Raji (cell line): ENCODE results near the gene KRTAP22-2.

Experiments
- POLR2A ChIP-seq: IDR thresholded peaks from 2 replicates; pipeline ENCODE4 v1.6.1; 2011; ENCODE audit warnings: low read depth, low read length, control low read depth; ENCODE audit not compliant: insufficient read depth

The KRTAP22-2 gene

GRCh38 chr21:30592140-30592539 lies 1.9 kb upstream of the KRTAP22-2 start, which contains the start of gene KRTAP6-3:
KRTAP6-3 (plus strand) TSS chr21:30592440; CDS start chr21:30592446, 6 bp downstream.
- no peak for TF ChIP-seq POLR2A

GRCh38 chr21:30582870-30583269 lies 7.3 kb downstream of the KRTAP22-2 start:
- TF ChIP-seq POLR2A, result no peak

GRCh38 chr21:30580132-30580531 lies 10.1 kb downstream of the KRTAP22-2 start:
- no peak for TF ChIP-seq POLR2A

DNA sequence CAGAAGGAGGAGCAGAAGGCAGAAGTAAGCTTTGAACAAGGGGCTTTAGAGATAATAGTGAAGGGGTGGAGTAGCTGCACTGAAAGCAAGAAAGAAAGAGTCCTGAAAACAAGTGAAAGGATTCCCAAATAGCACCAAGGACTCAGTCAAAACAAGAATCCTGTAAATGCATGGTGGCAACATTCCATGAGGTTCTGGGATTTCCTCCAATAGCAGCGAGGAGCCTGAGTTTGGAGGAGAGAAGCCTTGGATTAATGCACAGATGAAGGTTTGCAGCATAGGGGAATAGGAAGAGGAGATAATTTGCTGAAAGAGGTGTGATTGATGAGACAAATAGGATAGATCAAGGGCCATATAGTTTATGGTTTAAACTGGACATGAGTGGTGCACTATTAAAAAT lies 10.9 kb downstream of the KRTAP22-2 start:
- no peak for TF ChIP-seq POLR2A

GRCh38 chr21:30577766-30578165 lies 12.4 kb downstream of the KRTAP22-2 start:
- no peak for TF ChIP-seq POLR2A

DNA sequence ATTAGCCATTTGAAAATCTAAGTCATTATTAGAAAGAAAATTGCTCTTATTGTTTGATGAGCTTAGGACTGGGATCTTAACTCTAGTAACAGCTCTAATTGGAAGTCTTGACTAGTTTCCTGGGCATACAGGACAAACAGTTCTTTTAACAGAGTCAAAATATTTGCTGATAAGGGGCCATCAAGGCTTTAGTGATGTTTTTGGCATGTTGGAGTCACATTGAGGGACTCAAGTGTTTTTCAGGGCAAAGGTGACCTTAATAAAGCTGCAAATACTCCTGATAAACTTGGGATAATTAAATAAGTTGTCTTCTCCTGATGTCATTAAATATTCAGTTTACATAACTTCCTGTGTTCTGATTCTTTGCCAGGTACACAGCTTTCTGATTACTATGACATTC lies 22.6 kb downstream of the KRTAP22-2 start:
- no peak for TF ChIP-seq POLR2A

GRCh38 chr21:30563630-30564029 lies 26.6 kb downstream of the KRTAP22-2 start:
- TF ChIP-seq POLR2A, result no peak

GRCh38 chr21:30563072-30563471 lies 27.1 kb downstream of the KRTAP22-2 start:
- TF ChIP-seq POLR2A, result no peak

DNA sequence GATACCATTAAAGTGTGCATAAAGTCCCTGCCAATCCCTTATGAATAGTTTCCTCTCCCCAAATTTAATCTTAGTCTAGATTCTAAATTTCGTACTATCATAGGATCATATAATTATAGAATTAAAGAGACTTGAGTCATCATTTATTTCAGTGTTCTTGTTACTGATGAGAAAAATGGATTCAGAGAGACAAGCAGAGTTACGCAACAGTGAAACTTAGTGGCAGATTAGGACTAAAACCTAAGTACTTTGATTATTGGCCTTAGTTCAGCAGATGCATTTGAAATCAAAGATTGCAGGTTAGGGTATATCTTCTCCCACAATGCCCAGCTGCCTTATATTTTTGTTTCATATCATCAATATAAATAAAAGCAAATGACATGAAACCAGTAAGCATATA lies 28.2 kb downstream of the KRTAP22-2 start:
- no peak for TF ChIP-seq POLR2A

- no peak for TF ChIP-seq POLR2A
These were observed 28.8 kb downstream of the KRTAP22-2 start, which contains the start of gene KRTAP19-7 for GRCh38 chr21:30561264-30561895. KRTAP19-7 (minus strand) TSS chr21:30561314; CDS start chr21:30561289, 25 bp downstream.

DNA sequence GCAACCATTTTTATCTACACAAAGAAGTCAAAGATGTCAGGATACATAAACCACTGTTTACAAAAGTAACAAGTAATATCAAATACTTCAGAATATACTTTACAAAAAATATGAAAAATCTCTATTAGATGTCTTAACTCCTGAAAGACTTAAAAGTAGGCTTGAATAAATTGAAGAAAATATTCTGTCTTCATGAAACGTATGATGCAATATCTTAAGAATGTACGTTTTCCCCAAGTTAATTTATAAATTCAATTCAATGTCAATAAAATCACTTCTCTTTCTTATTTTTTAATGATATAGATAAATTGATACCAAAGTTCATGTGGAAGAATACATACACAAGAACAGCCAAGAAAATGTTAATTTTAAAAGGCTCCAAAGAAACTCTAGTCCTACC lies 35.1 kb downstream of the KRTAP22-2 start:
- no peak for TF ChIP-seq POLR2A

DNA sequence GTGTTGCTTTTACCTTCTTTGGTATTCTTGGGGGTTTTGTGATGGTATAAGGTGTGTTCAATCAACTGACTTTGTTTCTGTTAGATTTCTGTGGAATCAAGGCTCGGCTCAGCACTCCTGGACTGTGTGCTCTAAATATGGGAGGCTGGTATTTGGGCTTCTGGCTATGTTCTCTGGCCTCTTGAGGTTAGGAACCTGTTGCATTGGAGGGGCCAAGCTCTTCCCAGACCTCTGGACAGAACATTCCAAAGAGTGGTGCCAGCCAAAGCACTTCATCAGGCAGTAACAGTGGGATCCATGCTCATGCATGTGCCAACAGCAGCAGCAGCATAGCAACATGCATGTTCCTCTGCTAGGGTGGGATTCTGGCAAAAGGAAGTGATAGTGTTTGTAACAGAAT lies 37.4 kb downstream of the KRTAP22-2 start:
- no peak for TF ChIP-seq POLR2A

- TF ChIP-seq POLR2A, result no peak
These were observed 48.4 kb downstream of the KRTAP22-2 start, which contains the start of gene KRTAP19-6 for GRCh38 chr21:30541764-30542163. KRTAP19-6 (minus strand) TSS chr21:30541864; CDS start chr21:30541833, 31 bp downstream.
